Occipital lobe (tissue), 2 donors: ENCODE measurements around the gene ESYT1. TPM values are rescaled to one million over a fixed set of nuclear protein-coding genes. Genes with fewer than 3 reads are reported as not detected.

Experiments
- DNase-seq: peaks from one replicate; lab custom pipeline; 2025; lab: John Stamatoyannopoulos, UW
- total RNA-seq: library from RNA; depleted of rRNA; stranded (reverse); fragments of >200 nt; gene quantifications from one replicate; pipeline ENCODE4 v1.2.3, GENCODE V29; 2014

The ESYT1 gene
- total RNA-seq, 1 donor from 2014 or later = 21.8 TPM

- no peak for DNase-seq
Observed at GRCh38 chr12:56126732-56127239, 1.3 kb upstream of the ESYT1 start.

GRCh38 chr12:56127485-56127887, 581 bp upstream of the ESYT1 start:
- DNase-seq = no peak

GRCh38 chr12:56128670-56129205, 671 bp downstream of the ESYT1 start:
- no peak for DNase-seq

- peak; percentile 30 for DNase-seq
Observed at GRCh38 chr12:56129206-56129941, 1.3 kb downstream of the ESYT1 start.

- DNase-seq = no peak
Observed at GRCh38 chr12:56129942-56130495, 2.0 kb downstream of the ESYT1 start.

GRCh38 chr12:56130876-56131275, 2.8 kb downstream of the ESYT1 start:
- no peak for DNase-seq

GRCh38 chr12:56134897-56135296, 6.8 kb downstream of the ESYT1 start:
- DNase-seq = no peak

GRCh38 chr12:56137853-56138571, 9.9 kb downstream of the ESYT1 start:
- no peak for DNase-seq

GRCh38 chr12:56141946-56142784, 14.1 kb downstream of the ESYT1 start:
- DNase-seq = no peak

GRCh38 chr12:56143217-56143616, 15.2 kb downstream of the ESYT1 start:
- DNase-seq = no peak

GRCh38 chr12:56143870-56144269, 15.8 kb downstream of the ESYT1 start:
- no peak for DNase-seq

- DNase-seq = no peak
Observed at GRCh38 chr12:56145217-56145616, 17.1 kb downstream of the ESYT1 start.

GRCh38 chr12:56146492-56147460, 18.7 kb downstream of the ESYT1 start:
- no peak for DNase-seq

- no peak for DNase-seq
Observed at GRCh38 chr12:56150563-56150962, 22.5 kb downstream of the ESYT1 start.

- no peak for DNase-seq
Observed at GRCh38 chr12:56151672-56152131, 23.6 kb downstream of the ESYT1 start.

- DNase-seq = peak; percentile 81
Observed at GRCh38 chr12:56152132-56152755, 24.2 kb downstream of the ESYT1 start, which contains the start of gene MYL6B. Gene MYL6B, plus strand, starts transcription at chr12:56152587. Its CDS starts 1,332 bp downstream, at chr12:56153919.

- no peak for DNase-seq
Observed at GRCh38 chr12:56152756-56153677, 24.9 kb downstream of the ESYT1 start.

- DNase-seq = no peak
Observed at GRCh38 chr12:56153678-56154065, 25.6 kb downstream of the ESYT1 start.
